Measurements from ENCODE around the gene ME2.
"Not testable (repeated sequence)": the region's sequence is repeated elsewhere in the genome, so short reads cannot be mapped to it uniquely, and the experiment has no call there.

- not testable (repeated sequence) for TF ChIP-seq EZH2 (IDR thresholded peaks at IDR 0.05; ENCODE audit: borderline replicate concordance, insufficient read depth, low read depth, low read length, poor library complexity, severe bottlenecking)
- TF ChIP-seq, protein P1, sequence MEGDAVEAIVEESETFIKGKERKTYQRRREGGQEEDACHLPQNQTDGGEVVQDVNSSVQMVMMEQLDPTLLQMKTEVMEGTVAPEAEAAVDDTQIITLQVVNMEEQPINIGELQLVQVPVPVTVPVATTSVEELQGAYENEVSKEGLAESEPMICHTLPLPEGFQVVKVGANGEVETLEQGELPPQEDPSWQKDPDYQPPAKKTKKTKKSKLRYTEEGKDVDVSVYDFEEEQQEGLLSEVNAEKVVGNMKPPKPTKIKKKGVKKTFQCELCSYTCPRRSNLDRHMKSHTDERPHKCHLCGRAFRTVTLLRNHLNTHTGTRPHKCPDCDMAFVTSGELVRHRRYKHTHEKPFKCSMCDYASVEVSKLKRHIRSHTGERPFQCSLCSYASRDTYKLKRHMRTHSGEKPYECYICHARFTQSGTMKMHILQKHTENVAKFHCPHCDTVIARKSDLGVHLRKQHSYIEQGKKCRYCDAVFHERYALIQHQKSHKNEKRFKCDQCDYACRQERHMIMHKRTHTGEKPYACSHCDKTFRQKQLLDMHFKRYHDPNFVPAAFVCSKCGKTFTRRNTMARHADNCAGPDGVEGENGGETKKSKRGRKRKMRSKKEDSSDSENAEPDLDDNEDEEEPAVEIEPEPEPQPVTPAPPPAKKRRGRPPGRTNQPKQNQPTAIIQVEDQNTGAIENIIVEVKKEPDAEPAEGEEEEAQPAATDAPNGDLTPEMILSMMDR (IDR thresholded peaks at IDR 0.05), result not testable (repeated sequence)
Observed at GRCh38 chr18:50833496-50833895, 45.4 kb upstream of the ME2 start.

Measured in B cell (primary cell).